Right renal pelvis (tissue), 4 donors: Measurements from ENCODE around the gene GALNT16. TPM values are rescaled to one million over a fixed set of nuclear protein-coding genes. Genes with fewer than 3 reads are reported as not detected.

Experiments used
- DNase-seq, 4 donors: peaks; one replicate each; pipeline ENCODE4 v3.0.0-alpha.2; 2013; ENCODE audit warnings: low read depth in 4 of 4, low spot score in 3 of 4, missing footprints in 1 of 4
- polyA plus RNA-seq, 4 donors: library from polyadenylated mRNA; unstranded; fragments of 120-200 nt; gene quantifications; one replicate each; pipeline ENCODE4 v1.2.1, GENCODE V29; 2013; ENCODE audit not compliant: insufficient read length in 4 of 4

Gene GALNT16
- polyA plus RNA-seq, 4 donors = 2.9 to 4.7 (median 3.7) TPM

GRCh38 chr14:69331206-69331605 lies 71.2 kb downstream of the GALNT16 start:
- no peak for DNase-seq

GRCh38 chr14:69332782-69333395 lies 72.9 kb downstream of the GALNT16 start:
- DNase-seq = no peak

GRCh38 chr14:69333791-69334337 lies 73.9 kb downstream of the GALNT16 start:
- DNase-seq = no peak

- DNase-seq = no peak
Observed at GRCh38 chr14:69334576-69334975, 74.6 kb downstream of the GALNT16 start.

- DNase-seq = peak in 3 of 4 donors; percentile 18 to 31 (median 25)
Observed at GRCh38 chr14:69335371-69335771, 75.4 kb downstream of the GALNT16 start.

GRCh38 chr14:69337984-69338383 lies 78.0 kb downstream of the GALNT16 start:
- no peak for DNase-seq

- DNase-seq = no peak
Observed at GRCh38 chr14:69339426-69339825, 79.5 kb downstream of the GALNT16 start.

GRCh38 chr14:69342928-69343525 lies 83.1 kb downstream of the GALNT16 start:
- DNase-seq = no peak

GRCh38 chr14:69344171-69344570 lies 84.2 kb downstream of the GALNT16 start:
- no peak for DNase-seq

- no peak for DNase-seq
Observed at GRCh38 chr14:69345402-69345801, 85.4 kb downstream of the GALNT16 start.

- no peak for DNase-seq
Observed at GRCh38 chr14:69346710-69347109, 86.8 kb downstream of the GALNT16 start.

- DNase-seq = no peak
Observed at GRCh38 chr14:69349091-69349777, 89.3 kb downstream of the GALNT16 start.

GRCh38 chr14:69350892-69351291 lies 90.9 kb downstream of the GALNT16 start:
- DNase-seq = no peak

GRCh38 chr14:69351385-69351784 lies 91.4 kb downstream of the GALNT16 start:
- no peak for DNase-seq

- no peak for DNase-seq
Observed at GRCh38 chr14:69351911-69352310, 92.0 kb downstream of the GALNT16 start.

- DNase-seq = no peak
Observed at GRCh38 chr14:69353168-69353567, 93.2 kb downstream of the GALNT16 start.

- no peak for DNase-seq
Observed at GRCh38 chr14:69354383-69355153, 94.6 kb downstream of the GALNT16 start.

GRCh38 chr14:69355154-69355597 lies 95.2 kb downstream of the GALNT16 start:
- no peak for DNase-seq

- DNase-seq = no peak
Observed at GRCh38 chr14:69355607-69356281, 95.8 kb downstream of the GALNT16 start.

GRCh38 chr14:69356903-69357543 lies 97.1 kb downstream of the GALNT16 start:
- no peak for DNase-seq
